Kidney epithelial cell (primary cell): Measurements from ENCODE around the gene BUB1. TPM values are rescaled to one million over a fixed set of nuclear protein-coding genes. Genes with fewer than 3 reads are reported as not detected.
A peak's percentile ranks its signal among the peaks of the same experiment; 100 is the strongest.

ENCODE experiments used
- DNase-seq: peaks from one replicate; pipeline ENCODE4 v3.0.0-alpha.2; 2010; ENCODE audit warnings: low read depth
- H3K27me3 ChIP-seq: 2 replicates; pipeline ENCODE4 v1.6.0; 2011; ENCODE audit warnings: low read length; ENCODE audit not compliant: control insufficient read depth, insufficient read depth
- H3K36me3 ChIP-seq: 2 replicates; pipeline ENCODE4 v1.5.1; 2011; ENCODE audit warnings: low read length; ENCODE audit not compliant: control insufficient read depth, insufficient read depth
- H3K4me3 ChIP-seq: 2 replicates; pipeline ENCODE4 v1.5.1; 2011; ENCODE audit warnings: low read depth, mild to moderate bottlenecking, control low read depth, low read length
- CTCF ChIP-seq: IDR thresholded peaks from 2 replicates; pipeline ENCODE4 v1.5.1; 2011; ENCODE audit warnings: mild to moderate bottlenecking, moderate library complexity, low read length, control low read depth, inconsistent platforms; ENCODE audit not compliant: insufficient read depth, poor library complexity, severe bottlenecking
- total RNA-seq: library from RNA; depleted of rRNA; stranded (reverse); fragments of >200 nt; gene quantifications from 2 replicates; pipeline ENCODE4 v1.2.3, GENCODE V29; 2015

The BUB1 gene
- total RNA-seq, 1 donor from 2014 or later = 10.2 TPM

DNA sequence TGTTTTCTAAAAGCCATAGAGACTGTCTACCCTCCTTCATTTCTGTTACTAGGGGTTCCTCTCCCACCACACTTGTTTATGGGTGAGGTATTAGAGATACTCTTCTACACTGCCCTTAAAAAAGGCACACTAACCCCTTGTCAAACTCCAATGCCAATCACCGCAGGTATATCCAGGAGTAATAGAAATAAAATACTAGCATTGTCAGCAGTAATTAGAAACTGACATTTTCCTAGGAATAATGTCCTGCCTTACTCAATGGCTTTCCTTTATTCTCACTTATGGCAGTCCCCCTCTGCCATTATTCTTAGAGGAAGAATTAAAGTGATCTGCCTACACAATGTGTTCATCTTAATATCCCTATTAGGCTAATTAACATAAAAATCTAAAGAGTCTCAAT is 5.0 kb upstream of the BUB1 start:
- no peak for DNase-seq
- Histone ChIP-seq H3K4me3 (no peak overlapping the region), H3K36me3 (no peaks in the 10 kb centered on the region), H3K27me3 (no peaks in the 10 kb centered on the region)
- no peak for TF ChIP-seq CTCF

GRCh38 chr2:110682267-110682666 is 4.4 kb upstream of the BUB1 start:
- Histone ChIP-seq H3K36me3 (no peaks in the 10 kb centered on the region), H3K27me3 (no peaks in the 10 kb centered on the region), H3K4me3 (no peak overlapping the region)
- TF ChIP-seq CTCF = no peak
- no peak for DNase-seq

DNA sequence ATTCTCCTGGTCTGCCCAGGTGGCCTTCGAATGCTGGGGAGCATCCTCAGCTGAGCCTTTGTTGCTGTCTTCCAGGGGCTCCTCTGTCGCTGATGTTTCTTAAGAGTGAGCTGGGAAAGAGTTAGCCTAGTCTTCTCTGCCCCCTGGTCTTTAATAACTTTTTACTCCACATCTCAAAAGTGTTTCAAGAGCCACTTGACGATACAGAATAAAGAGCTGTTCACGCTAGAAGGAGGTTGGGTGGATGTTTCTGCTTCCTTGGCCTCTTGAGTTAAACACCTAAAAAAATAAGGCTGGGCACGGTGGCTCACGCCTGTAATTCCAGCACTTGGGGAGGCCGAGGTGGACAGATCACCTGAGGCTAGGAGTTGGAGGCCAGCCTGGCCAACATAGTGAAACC is 2.8 kb upstream of the BUB1 start:
- no peak for TF ChIP-seq CTCF
- DNase-seq = no peak
- Histone ChIP-seq H3K36me3 (no peaks in the 10 kb centered on the region), H3K4me3 (no peak overlapping the region), H3K27me3 (no peaks in the 10 kb centered on the region)

DNA sequence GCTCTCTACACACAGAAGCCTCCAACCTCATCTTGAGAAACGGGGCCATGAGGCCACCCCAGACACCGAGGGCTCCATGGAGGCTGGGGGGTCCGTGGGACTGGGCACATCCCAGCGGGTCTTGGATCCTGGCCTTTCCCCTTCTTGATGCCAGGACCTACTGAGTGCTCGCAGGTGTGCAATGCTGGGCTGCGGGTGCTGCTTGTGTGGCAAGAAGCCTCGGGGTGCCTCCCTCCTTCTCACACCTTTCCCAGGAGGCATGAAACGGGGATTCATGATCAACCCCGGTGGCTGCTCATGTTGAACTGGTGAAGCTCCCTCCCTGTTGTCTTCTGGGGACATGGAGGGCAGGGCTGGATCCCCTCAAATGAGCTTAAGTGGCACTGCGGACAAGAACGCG is 2.0 kb upstream of the BUB1 start:
- Histone ChIP-seq H3K27me3 (no peaks in the 10 kb centered on the region), H3K4me3 (no peak overlapping the region), H3K36me3 (no peaks in the 10 kb centered on the region)
- no peak for DNase-seq
- TF ChIP-seq CTCF = no peak

- no peak for DNase-seq
- Histone ChIP-seq H3K4me3 (no peak overlapping the region), H3K27me3 (no peaks in the 10 kb centered on the region), H3K36me3 (no peaks in the 10 kb centered on the region)
- no peak for TF ChIP-seq CTCF
Measured at GRCh38 chr2:110679337-110679707, 1.5 kb upstream of the BUB1 start.

DNA sequence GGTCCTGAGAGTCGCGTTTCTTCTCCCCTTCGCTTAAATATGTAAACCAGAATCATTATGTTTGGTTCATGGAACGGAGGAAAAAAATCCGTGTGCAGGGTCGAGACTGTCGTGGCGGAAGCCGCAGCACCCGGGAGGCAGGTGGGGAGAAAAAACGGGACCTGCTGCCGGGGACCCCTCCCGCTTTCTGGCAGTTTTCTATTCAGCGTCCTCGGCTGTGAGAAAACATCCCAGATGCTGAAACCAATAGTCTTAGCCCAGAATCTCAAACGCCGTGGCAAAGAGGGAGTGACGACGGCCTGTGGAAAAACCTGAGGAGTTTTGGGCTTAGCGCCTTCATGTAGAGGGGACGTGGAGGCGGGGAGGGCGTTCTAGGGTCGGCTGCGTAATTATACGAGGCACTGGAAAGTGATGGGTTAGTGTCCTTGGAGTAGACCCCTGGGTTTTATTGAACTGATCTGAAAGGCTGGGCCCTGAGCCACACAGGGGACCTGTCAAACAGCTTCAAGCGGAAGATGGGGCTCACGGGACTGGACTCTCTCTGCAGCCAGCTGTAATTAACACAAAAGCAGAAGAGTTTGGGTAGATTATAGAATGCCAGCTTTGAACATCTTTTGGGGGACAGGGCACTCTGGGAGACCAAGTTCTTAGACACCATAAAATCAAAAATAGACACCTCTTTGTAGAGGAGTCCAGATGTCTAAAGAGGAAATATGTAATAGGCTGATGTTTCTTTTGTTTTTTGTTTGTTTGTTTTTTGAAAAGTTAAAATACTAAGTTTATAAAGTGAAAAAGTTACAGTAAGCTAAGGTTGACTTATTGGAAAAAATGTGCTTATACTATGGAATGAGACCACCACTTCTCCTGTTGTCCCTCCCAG is 834 bp upstream of the BUB1 start:
- Histone ChIP-seq H3K4me3 (peak overlapping the region; percentile 91), H3K27me3 (no peaks in the 10 kb centered on the region), H3K36me3 (no peaks in the 10 kb centered on the region)
- TF ChIP-seq CTCF = no peak
- no peak for DNase-seq
